ENCODE data around the gene NR2F1-AS1. TPM values are rescaled to one million over a fixed set of nuclear protein-coding genes. Genes with fewer than 3 reads are reported as not detected.

NR2F1-AS1 gene
- total and polyA plus RNA-seq, 2 of the 4 experiments (the other 2 are of a cell fraction): 12.5 to 12.8 TPM

DNA sequence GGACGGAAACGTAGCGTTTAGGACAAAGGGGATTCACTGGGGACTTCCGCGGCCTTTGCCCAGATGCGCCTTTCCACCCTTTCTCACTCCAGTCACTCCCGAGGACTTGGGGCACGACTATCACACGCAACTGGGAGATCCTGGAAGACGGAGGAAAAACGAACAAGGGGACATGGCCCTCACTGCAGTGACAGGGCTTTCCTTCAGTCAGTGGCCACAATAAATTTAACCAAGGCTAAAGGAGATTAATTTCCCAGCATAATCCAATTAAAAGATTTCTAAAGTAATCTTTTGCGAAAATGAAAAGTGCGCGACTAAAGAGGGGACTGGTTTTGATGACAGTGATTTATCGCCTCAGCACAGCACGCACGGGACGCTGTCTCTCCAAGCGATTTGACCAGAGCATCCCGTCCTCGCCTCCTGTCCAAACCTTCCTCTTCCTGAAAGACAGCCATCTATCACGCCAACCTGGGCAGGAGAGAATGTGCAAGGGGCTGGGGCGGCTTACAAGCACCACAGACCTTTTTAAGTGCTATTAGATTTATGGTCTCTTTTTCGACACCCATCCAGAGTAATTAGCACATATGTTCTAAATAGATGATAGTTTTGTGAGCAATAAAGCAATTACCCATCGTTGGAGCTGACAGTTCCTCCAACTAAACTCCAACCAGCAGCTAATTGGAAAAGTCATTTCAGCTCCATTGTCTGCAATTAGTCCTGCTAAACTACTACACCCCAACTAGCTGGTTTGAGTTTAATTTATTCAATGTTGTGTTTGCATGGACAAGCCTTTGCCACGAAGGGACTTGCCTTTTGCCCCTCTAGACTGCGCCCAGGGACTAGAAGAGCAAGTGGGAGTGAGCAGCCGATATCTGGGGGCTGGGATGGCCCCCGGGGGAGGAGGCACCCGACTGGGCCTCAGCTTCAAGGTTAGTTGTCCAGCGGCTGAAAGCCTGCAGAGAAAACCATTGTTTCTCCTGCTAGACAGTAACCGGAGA is 7.4 kb downstream of the NR2F1-AS1 start (continued):
- TF ChIP-seq MAFK (IDR thresholded peaks at IDR 0.05; ENCODE audit: low read depth, low read length) (no peak), RFX5 (IDR thresholded peaks at IDR 0.05; ENCODE audit: low read depth, low read length) (no peak), FOS (IDR thresholded peaks at IDR 0.05; ENCODE audit: low read depth, low read length) (no peak), BHLHE40 (IDR thresholded peaks at IDR 0.05; ENCODE audit: low read depth, low read length) (no peak)

Data from IMR-90 (cell line).